ENCODE measurements around the gene GPR146.
A peak's percentile ranks its signal among the peaks of the same experiment; 100 is the strongest.
"Not testable (repeated sequence)": the region's sequence is repeated elsewhere in the genome, so short reads cannot be mapped to it uniquely, and the experiment has no call there.

GPR146 gene

GRCh38 chr7:1032536-1033181 lies 11.7 kb upstream of the GPR146 start:
- Histone ChIP-seq H3K27ac (replicated peaks; ENCODE audit: low read length) (no peak overlapping the region), H2BK15ac (ENCODE audit: low read length) (no peak overlapping the region), H3K23ac (ENCODE audit: low read depth, low read length, poor library complexity) (no peak overlapping the region), H2BK12ac (ENCODE audit: low read length) (no peak overlapping the region), H2AFZ (ENCODE audit: low read length) (no peak overlapping the region), H2BK120ac (ENCODE audit: low read depth, low read length) (no peak overlapping the region), H3K4me1 (ENCODE audit: control insufficient read depth in 2 of 2, insufficient read depth in 1 of 2, low read depth in 1 of 2, low read length in 2 of 2) (peaks cover 9 to 10% of the 10 kb centered on the region in 2 donors), H4K91ac (ENCODE audit: low read depth, low read length, poor library complexity) (no peak overlapping the region), H3K4ac (ENCODE audit: low read length) (no peak overlapping the region), H3K9ac (ENCODE audit: low read depth, low read length, poor library complexity) (no peak overlapping the region), H3K79me1 (ENCODE audit: low read depth, low read length) (peaks cover 9% of the 10 kb centered on the region), H3K36me3 (replicated peaks in 1 of 2; ENCODE audit: control insufficient read depth in 2 of 2, insufficient read depth in 2 of 2, low read length in 2 of 2) (peaks cover 0 to 9% of the 10 kb centered on the region in 2 donors), H3K14ac (ENCODE audit: low read length) (no peak overlapping the region), H3K4me3 (ENCODE audit: low read length in 2 of 2) (peak overlapping the region in 1 of 2 donors; percentile 18), H3K18ac (ENCODE audit: low read length) (no peak overlapping the region), H3K9me3 (replicated peaks in 1 of 2; ENCODE audit: control insufficient read depth in 2 of 2, insufficient read depth in 1 of 2, low read depth in 1 of 2, low read length in 2 of 2) (peaks cover 14 to 16% of the 10 kb centered on the region in 2 donors), H4K8ac (ENCODE audit: low read depth, low read length) (no peak overlapping the region), H3K4me2 (ENCODE audit: insufficient read depth, low read length, poor library complexity, severe bottlenecking) (no peak overlapping the region), H3K27me3 (ENCODE audit: control insufficient read depth in 3 of 3, insufficient read depth in 3 of 3, low read depth in 1 of 3, low read length in 3 of 3) (no peaks in the 10 kb centered on the region), H2AK5ac (ENCODE audit: low read depth, low read length) (no peak overlapping the region), H2BK5ac (ENCODE audit: low read length) (no peak overlapping the region)
- no peak for DNase-seq (ENCODE audit: low spot score)
- WGBS, 2 donors (ENCODE audit: extremely low coverage in 2 of 2, insufficient read length in 2 of 2, insufficient replicate concordance in 1 of 2): no CpG with 5 or more reads among the region's 25 CpGs

- peak overlapping the region; percentile 61 for H2AK5ac ChIP-seq (ENCODE audit: low read depth, low read length)
- no peak overlapping the region for H2BK12ac ChIP-seq (ENCODE audit: low read length)
- peak overlapping the region; percentile 53 for H2BK5ac ChIP-seq (ENCODE audit: low read length)
- no peak overlapping the region for H2AFZ ChIP-seq (ENCODE audit: low read length)
- no peak overlapping the region for H3K18ac ChIP-seq (ENCODE audit: low read length)
- H3K79me1 ChIP-seq (ENCODE audit: low read depth, low read length): peaks cover 7% of the 10 kb centered on the region
- no peak overlapping the region for H3K9ac ChIP-seq (ENCODE audit: low read depth, low read length, poor library complexity)
- H3K36me3 ChIP-seq (replicated peaks in 1 of 2; ENCODE audit: control insufficient read depth in 2 of 2, insufficient read depth in 2 of 2, low read length in 2 of 2): peaks cover 0 to 9% of the 10 kb centered on the region in 2 donors
- H3K4me3 ChIP-seq (ENCODE audit: low read length in 2 of 2): no peak overlapping the region
- no peak overlapping the region for H2BK120ac ChIP-seq (ENCODE audit: low read depth, low read length)
- peaks cover 14 to 16% of the 10 kb centered on the region in 2 donors for H3K9me3 ChIP-seq (replicated peaks in 1 of 2; ENCODE audit: control insufficient read depth in 2 of 2, insufficient read depth in 1 of 2, low read depth in 1 of 2, low read length in 2 of 2)
- H3K4me1 ChIP-seq (ENCODE audit: control insufficient read depth in 2 of 2, insufficient read depth in 1 of 2, low read depth in 1 of 2, low read length in 2 of 2): peaks cover 7 to 9% of the 10 kb centered on the region in 2 donors
- no peaks in the 10 kb centered on the region for H3K27me3 ChIP-seq (ENCODE audit: control insufficient read depth in 3 of 3, insufficient read depth in 3 of 3, low read depth in 1 of 3, low read length in 3 of 3)
- no CpG with 5 or more reads among the region's 20 CpGs for WGBS, 2 donors (ENCODE audit: extremely low coverage in 2 of 2, insufficient read length in 2 of 2, insufficient replicate concordance in 1 of 2)
- H3K27ac ChIP-seq (replicated peaks; ENCODE audit: low read length): no peak overlapping the region
- peak overlapping the region; percentile 55 for H3K23ac ChIP-seq (ENCODE audit: low read depth, low read length, poor library complexity)
- H2BK15ac ChIP-seq (ENCODE audit: low read length): no peak overlapping the region
- DNase-seq (ENCODE audit: low spot score): no peak
- H3K4ac ChIP-seq (ENCODE audit: low read length): no peak overlapping the region
- H3K14ac ChIP-seq (ENCODE audit: low read length): no peak overlapping the region
- no peak overlapping the region for H4K91ac ChIP-seq (ENCODE audit: low read depth, low read length, poor library complexity)
- no peak overlapping the region for H4K8ac ChIP-seq (ENCODE audit: low read depth, low read length)
- no peak overlapping the region for H3K4me2 ChIP-seq (ENCODE audit: insufficient read depth, low read length, poor library complexity, severe bottlenecking)
Measured at GRCh38 chr7:1033546-1034145, 10.7 kb upstream of the GPR146 start.

GRCh38 chr7:1034769-1035168 lies 9.6 kb upstream of the GPR146 start:
- H2AK5ac ChIP-seq (ENCODE audit: low read depth, low read length); H3K4me3 ChIP-seq (ENCODE audit: low read length in 2 of 2); H4K8ac ChIP-seq (ENCODE audit: low read depth, low read length); H3K23ac ChIP-seq (ENCODE audit: low read depth, low read length, poor library complexity); H3K4me1 ChIP-seq (ENCODE audit: control insufficient read depth in 2 of 2, insufficient read depth in 1 of 2, low read depth in 1 of 2, low read length in 2 of 2); DNase-seq (ENCODE audit: low spot score); H3K4me2 ChIP-seq (ENCODE audit: insufficient read depth, low read length, poor library complexity, severe bottlenecking); H2BK5ac ChIP-seq (ENCODE audit: low read length); H2BK15ac ChIP-seq (ENCODE audit: low read length); H3K36me3 ChIP-seq (replicated peaks in 1 of 2; ENCODE audit: control insufficient read depth in 2 of 2, insufficient read depth in 2 of 2, low read length in 2 of 2); H3K9ac ChIP-seq (ENCODE audit: low read depth, low read length, poor library complexity); H3K27ac ChIP-seq (replicated peaks; ENCODE audit: low read length); H3K18ac ChIP-seq (ENCODE audit: low read length); H3K4ac ChIP-seq (ENCODE audit: low read length); H3K27me3 ChIP-seq (ENCODE audit: control insufficient read depth in 3 of 3, insufficient read depth in 3 of 3, low read depth in 1 of 3, low read length in 3 of 3); H2BK120ac ChIP-seq (ENCODE audit: low read depth, low read length); H4K91ac ChIP-seq (ENCODE audit: low read depth, low read length, poor library complexity); H3K14ac ChIP-seq (ENCODE audit: low read length); H2AFZ ChIP-seq (ENCODE audit: low read length); H3K79me1 ChIP-seq (ENCODE audit: low read depth, low read length); H2BK12ac ChIP-seq (ENCODE audit: low read length): not testable (repeated sequence)
- H3K9me3 ChIP-seq (replicated peaks in 1 of 2; ENCODE audit: control insufficient read depth in 2 of 2, insufficient read depth in 1 of 2, low read depth in 1 of 2, low read length in 2 of 2): peaks cover 14 to 16% of the 10 kb centered on the region in 2 donors
- WGBS, 2 donors (ENCODE audit: extremely low coverage in 2 of 2, insufficient read length in 2 of 2, insufficient replicate concordance in 1 of 2): no CpG with 5 or more reads among the region's 1 CpG

GRCh38 chr7:1036164-1036928 lies 8.0 kb upstream of the GPR146 start:
- not testable (repeated sequence) for H2AK5ac ChIP-seq (ENCODE audit: low read depth, low read length); H4K91ac ChIP-seq (ENCODE audit: low read depth, low read length, poor library complexity); H3K23ac ChIP-seq (ENCODE audit: low read depth, low read length, poor library complexity); H3K27me3 ChIP-seq (ENCODE audit: control insufficient read depth in 3 of 3, insufficient read depth in 3 of 3, low read depth in 1 of 3, low read length in 3 of 3); H3K27ac ChIP-seq (replicated peaks; ENCODE audit: low read length); H3K18ac ChIP-seq (ENCODE audit: low read length); H4K8ac ChIP-seq (ENCODE audit: low read depth, low read length); H3K9ac ChIP-seq (ENCODE audit: low read depth, low read length, poor library complexity); H3K79me1 ChIP-seq (ENCODE audit: low read depth, low read length); DNase-seq (ENCODE audit: low spot score); H2BK120ac ChIP-seq (ENCODE audit: low read depth, low read length); H2BK5ac ChIP-seq (ENCODE audit: low read length); H3K4ac ChIP-seq (ENCODE audit: low read length); H3K4me1 ChIP-seq (ENCODE audit: control insufficient read depth in 2 of 2, insufficient read depth in 1 of 2, low read depth in 1 of 2, low read length in 2 of 2); H2BK12ac ChIP-seq (ENCODE audit: low read length); H3K14ac ChIP-seq (ENCODE audit: low read length); H3K36me3 ChIP-seq (replicated peaks in 1 of 2; ENCODE audit: control insufficient read depth in 2 of 2, insufficient read depth in 2 of 2, low read length in 2 of 2); H3K4me2 ChIP-seq (ENCODE audit: insufficient read depth, low read length, poor library complexity, severe bottlenecking); H2AFZ ChIP-seq (ENCODE audit: low read length); H2BK15ac ChIP-seq (ENCODE audit: low read length)
- WGBS, 2 donors (ENCODE audit: extremely low coverage in 2 of 2, insufficient read length in 2 of 2, insufficient replicate concordance in 1 of 2): no CpG with 5 or more reads among the region's 40 CpGs
- H3K4me3 ChIP-seq (ENCODE audit: low read length in 2 of 2): peak overlapping the region in 1 of 2 donors; percentile 58
- peaks cover 14 to 16% of the 10 kb centered on the region in 2 donors for H3K9me3 ChIP-seq (replicated peaks in 1 of 2; ENCODE audit: control insufficient read depth in 2 of 2, insufficient read depth in 1 of 2, low read depth in 1 of 2, low read length in 2 of 2)
